A549 (cell line): ENCODE measurements around the gene SLC13A4.

ENCODE experiments used
- ATOH8 ChIP-seq: fragments of 250-450 bp; sonication (Bioruptor Pico); IDR thresholded peaks from 2 replicates; pipeline ENCODE4 v1.5.0; 2020; ENCODE audit warnings: low read depth, mild to moderate bottlenecking, moderate library complexity
- CHD2 ChIP-seq: fragments of 150-350 bp; IDR thresholded peaks from 2 replicates; pipeline ENCODE4 v1.6.1; 2014; ENCODE audit warnings: low read length; ENCODE audit not compliant: partially characterized antibody
- CTCF ChIP-seq: fragments of >200 bp; sonication (Bioruptor Twin); formaldehyde crosslinking; IDR thresholded peaks from 3 replicates; pipeline ENCODE4 v1.5.1; 2016
- EP300 ChIP-seq, 2 experiments: fragments of >200 bp; sonication (Bioruptor Twin); formaldehyde crosslinking; IDR thresholded peaks; 2 replicates in 1 of 2; 3 replicates in 1 of 2; pipeline ENCODE4 v1.6.1; 2016 to 2017
- FOSB ChIP-seq: fragments of 250-450 bp; sonication (Bioruptor Pico); IDR thresholded peaks from 2 replicates; pipeline ENCODE4 v1.5.0; 2020; ENCODE audit warnings: mild to moderate bottlenecking, moderate library complexity
- MAFK ChIP-seq: fragments of 450-650 bp; IDR thresholded peaks from 2 replicates; pipeline ENCODE4 v1.6.1; 2014; ENCODE audit not compliant: partially characterized antibody
- MAZ ChIP-seq: fragments of 150-350 bp; IDR thresholded peaks from 2 replicates; pipeline ENCODE4 v1.6.1; 2014; ENCODE audit warnings: antibody characterized with exemption, low read depth, low read length, borderline replicate concordance
- POLR2A ChIP-seq: IDR thresholded peaks from 2 replicates; pipeline ENCODE4 v1.6.1; 2012; ENCODE audit warnings: mild to moderate bottlenecking, low read length
- POLR2AphosphoS2 ChIP-seq: conservative IDR thresholded peaks from 2 replicates; pipeline ENCODE4 v1.6.1; 2012; ENCODE audit warnings: low read length, improper control_type of control experiment, inconsistent platforms
- RCOR1 ChIP-seq: fragments of 150-350 bp; IDR thresholded peaks from 2 replicates; pipeline ENCODE4 v1.6.1; 2014; ENCODE audit warnings: antibody characterized with exemption, low read length, low read depth
- TF ChIP-seq, protein P1 (sequence below): fragments of >200 bp; sonication (Bioruptor Twin); formaldehyde crosslinking; IDR thresholded peaks from 3 replicates; pipeline ENCODE4 v1.6.1; 2016

DNA sequence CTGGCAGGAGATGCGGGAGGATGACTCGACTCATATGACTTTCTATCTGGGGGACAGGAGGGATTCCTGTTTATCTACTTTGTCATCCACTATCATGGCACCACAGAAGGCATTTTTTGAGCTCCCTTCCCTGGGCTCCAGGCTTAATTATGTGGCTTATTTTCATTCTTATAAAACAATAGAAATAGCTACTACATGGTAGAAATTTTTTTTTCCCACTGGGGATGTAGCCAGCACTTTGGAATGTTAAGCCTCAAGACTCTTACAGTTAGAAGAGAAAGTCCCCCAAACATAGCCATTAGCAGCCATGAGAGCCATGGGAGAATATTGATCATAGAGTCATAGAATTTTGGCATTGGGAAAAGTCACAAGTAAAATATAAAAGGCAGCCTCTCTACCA, 35.3 kb upstream of the SLC13A4 start:
- TF ChIP-seq POLR2AphosphoS2, result no peak
- TF ChIP-seq POLR2A, result no peak
- TF ChIP-seq CTCF, result no peak
- TF ChIP-seq FOSB (CRISPR knock-in tag), result no peak
- no peak for TF ChIP-seq ATOH8 (CRISPR knock-in tag)
- no peak for TF ChIP-seq CHD2
- TF ChIP-seq, protein P1, sequence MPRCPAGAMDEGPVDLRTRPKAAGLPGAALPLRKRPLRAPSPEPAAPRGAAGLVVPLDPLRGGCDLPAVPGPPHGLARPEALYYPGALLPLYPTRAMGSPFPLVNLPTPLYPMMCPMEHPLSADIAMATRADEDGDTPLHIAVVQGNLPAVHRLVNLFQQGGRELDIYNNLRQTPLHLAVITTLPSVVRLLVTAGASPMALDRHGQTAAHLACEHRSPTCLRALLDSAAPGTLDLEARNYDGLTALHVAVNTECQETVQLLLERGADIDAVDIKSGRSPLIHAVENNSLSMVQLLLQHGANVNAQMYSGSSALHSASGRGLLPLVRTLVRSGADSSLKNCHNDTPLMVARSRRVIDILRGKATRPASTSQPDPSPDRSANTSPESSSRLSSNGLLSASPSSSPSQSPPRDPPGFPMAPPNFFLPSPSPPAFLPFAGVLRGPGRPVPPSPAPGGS, result no peak
- no peak for TF ChIP-seq EP300 (IDR thresholded peaks at IDR 0.05)
- TF ChIP-seq MAZ, result no peak
- TF ChIP-seq MAFK, result no peak
- TF ChIP-seq RCOR1, result no peak
